NCI-H2196 treated with DMSO at 0.1 percent for 48 hours (cell line): Measurements from ENCODE around the gene RGS11.
"Not testable (repeated sequence)": the region's sequence is repeated elsewhere in the genome, so short reads cannot be mapped to it uniquely, and the experiment has no call there.

Experiments used
- DNase-seq: peaks from one replicate; lab custom pipeline; 2025; ENCODE audit not compliant: unreplicated experiment; lab: John Stamatoyannopoulos, UW

The RGS11 gene

DNA sequence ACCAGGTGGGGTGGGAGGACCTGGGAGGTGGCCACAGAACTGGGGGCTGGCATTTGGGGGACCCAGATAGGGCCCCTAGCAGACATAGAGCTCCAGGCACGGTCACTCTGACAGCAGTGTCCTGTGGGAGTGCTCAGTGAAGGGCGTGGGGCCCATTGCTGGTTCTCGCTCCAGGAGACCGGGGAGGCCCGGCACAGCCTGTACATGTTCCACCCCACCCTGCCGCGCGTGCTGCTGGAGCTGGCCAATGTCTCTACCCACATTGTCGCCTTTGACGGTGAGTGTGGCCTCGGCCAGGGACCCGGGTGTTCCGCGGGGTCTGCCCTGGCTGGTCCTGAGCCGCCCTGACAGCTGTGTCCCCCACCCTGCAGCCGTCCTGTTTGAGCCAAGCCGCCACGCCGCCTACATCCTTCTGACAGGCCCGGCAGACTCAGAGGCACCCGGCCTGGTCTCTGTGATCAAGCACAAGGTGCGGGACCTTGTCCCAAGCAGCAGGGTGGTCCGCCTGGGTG, 11.2 kb downstream of the RGS11 start:
- DNase-seq = no peak

DNA sequence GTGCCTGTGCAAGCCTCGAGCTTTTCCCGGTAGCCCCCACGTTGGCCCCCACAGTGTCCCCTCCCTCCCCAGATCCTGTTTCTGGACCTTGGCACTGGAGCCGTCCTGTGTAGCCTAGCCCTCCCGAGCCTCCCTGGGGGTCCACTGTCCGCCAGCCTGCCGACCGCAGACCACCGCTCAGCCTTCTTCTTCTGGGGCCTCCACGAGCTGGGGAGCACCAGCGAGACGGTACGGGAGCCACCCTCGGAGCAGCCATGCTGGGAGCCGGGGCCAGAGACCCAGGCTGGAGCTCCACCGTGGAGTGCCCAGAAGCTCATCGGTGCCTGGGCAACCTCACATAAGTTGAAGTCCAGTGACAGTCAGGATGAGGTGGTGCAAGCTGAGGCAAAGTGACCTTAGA, 11.8 kb downstream of the RGS11 start:
- no peak for DNase-seq

DNA sequence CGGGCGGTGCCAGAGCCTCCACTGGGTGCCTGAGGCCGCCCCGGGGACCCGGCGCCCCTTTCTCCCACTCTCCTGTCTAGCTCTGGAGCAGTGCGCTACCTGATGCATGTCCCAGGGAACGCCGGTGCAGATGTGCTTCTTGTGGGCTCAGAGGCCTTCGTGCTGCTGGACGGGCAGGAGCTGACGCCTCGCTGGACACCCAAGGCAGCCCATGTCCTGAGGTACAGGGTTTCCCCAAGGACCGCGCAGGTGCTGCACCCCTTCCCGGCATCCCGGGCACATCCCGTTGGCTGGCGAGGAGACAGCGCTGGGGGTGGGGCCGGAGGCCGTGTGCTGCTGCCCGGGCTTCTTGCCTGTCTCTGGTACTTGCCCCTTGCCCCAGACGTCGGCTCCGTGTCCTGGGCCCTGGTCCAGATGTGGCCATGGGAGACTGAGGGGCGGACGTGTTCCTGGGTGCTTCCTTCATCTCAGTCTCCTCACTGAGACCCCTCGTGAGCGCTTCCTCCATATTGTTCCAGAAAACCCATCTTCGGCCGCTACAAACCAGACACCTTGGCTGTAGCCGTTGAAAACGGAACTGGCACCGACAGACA, 12.5 kb downstream of the RGS11 start:
- no peak for DNase-seq

DNA sequence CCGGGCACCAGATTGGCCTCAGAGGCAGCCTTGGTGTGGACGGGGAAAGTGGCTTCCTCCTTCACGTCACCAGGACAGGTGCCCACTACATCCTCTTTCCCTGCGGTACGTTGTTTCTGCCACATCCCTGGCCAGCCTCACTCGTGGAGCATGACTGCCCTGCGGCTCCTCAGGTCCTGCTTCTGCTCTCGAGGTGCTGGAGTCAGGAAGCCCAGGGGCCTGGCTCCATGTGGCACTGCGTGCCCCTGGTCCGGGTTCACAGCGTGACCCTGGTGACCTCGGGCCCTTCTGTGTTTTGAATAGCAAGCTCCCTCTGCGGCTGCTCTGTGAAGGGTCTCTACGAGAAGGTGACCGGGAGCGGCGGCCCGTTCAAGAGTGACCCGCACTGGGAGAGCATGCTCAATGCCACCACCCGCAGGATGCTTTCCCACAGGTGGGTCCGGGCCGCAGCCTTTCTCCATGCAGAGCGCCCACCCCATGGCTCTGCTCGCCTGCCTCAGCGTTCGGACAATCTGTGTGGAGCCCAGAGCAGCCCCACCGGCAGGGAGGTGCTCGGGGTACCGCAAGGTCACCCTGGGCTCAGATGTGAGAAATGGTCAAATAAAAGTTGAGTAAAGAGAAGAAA, 13.5 kb downstream of the RGS11 start:
- DNase-seq = no peak

DNA sequence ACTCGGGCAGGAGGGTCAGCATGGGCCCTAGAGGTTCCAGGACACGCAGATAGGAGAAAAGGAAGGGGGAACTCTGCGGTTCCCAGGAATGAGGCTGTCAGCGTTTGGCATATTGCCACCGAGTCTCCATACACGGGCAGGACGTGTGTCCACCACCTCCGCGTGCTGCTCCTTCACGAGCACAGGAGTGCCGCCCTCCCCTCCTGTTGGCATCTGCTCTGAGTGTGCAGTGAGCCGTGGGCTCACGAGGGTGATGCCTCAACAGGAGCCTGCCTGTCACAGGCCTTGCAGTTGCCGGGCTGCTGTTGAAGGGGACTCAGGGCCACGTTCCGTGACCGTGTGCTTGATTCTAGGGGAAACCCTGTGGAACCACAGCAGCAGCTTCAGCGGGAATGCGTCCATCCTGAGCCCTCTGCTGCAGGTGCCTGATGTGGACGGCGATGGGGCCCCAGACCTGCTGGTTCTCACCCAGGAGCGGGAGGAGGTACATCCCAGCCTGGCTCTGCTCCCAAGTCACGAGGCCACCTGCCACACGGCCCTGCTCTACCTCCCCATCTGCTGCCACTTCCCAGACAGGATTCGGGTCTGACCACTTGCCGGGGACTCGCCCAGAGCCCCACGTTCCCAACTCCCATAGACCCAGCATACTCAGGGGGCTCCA, 14.6 kb downstream of the RGS11 start:
- no peak for DNase-seq

DNA sequence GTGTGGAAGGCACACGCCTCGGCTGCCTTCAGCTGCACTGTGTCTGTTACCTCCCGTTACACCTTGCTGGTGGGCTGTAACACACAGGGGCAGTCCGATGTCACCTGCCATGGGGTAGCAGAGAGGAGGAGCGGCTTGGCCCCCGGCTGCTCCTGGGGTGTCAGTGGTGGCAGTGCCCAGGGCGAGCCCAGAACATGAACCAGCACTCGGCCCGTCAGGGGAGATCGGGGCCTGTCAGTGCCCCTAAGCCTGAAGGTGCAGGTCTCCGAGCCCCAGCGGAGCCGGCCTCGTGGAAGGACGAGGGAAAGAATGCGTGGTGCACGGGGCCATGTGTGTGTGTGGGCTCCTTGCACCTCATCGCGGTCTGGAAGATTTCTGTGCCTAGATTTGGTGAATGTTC, 15.4 kb downstream of the RGS11 start:
- DNase-seq = no peak

DNA sequence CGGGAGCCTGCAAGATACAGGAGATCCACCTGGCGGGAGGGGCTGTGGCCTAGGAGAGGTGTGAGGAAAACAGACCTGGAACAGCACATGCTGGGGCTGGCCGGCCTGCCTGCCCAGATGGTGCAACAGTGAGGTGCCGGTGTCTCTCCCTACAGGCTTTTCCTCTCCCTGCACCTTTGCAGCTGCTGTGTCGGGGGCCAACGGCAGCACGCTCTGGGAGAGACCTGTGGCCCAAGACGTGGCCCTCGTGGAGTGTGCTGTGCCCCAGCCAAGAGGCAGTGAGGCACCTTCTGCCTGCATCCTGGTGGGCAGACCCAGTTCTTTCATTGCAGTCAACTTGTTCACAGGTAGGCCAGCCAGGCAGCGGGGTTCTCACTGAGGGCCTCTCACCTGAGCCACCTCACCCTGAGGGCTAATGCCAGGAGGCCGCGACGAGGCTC, 15.9 kb downstream of the RGS11 start:
- DNase-seq = no peak

DNA sequence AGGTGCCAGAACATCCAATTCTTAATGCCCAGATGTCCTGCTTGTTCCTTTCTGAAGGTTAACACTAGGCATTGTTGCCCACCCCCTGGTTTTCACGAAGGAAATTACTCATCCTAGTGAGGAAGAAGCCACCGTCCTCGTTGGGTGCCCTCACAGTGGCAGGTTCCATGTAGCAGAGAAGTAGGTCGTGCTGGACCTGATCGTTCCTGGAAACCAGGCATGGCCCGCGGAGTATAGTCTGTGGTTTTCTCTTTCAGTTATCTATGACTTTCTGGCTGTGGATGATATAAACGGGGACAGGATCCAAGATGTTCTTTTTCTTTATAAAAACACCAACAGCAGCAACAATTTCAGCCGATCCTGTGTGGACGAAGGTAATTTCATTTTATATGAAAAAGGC, 16.5 kb downstream of the RGS11 start:
- no peak for DNase-seq

DNA sequence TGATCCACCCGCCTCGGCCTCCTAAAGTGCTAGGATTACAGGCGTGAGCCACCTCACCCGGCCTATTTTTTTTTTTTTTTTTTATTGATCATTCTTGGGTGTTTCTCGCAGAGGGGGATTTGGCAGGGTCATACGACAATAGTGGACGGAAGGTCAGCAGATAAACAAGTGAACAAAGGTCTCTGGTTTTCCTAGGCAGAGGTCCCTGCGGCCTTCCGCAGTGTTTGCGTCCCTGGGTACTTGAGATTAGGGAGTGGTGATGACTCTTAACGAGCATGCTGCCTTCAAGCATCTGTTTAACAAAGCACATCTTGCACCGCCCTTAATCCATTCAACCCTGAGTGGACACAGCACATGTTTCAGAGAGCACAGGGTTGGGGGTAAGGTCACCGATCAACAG, 17.7 kb downstream of the RGS11 start:
- not testable (repeated sequence) for DNase-seq

DNA sequence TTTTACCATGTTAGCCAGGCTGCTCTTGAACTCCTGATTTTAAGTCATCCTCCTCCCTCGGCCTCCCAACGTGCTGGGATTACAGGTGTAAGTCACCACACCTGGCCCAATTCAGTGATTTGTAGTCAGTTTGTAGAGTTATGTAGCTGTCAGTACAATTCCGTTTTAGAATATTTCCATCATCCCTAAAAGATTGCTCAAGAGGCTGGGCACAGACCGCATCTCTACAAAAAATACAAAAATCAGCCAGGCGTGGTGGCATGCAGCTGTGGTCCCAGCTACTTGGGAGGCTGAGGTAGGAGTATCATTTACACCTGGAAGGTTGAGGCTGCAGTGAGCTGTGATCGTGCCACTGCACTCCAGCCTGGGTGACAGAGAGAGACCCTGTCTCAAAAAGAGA, 20.6 kb downstream of the RGS11 start:
- no peak for DNase-seq

DNA sequence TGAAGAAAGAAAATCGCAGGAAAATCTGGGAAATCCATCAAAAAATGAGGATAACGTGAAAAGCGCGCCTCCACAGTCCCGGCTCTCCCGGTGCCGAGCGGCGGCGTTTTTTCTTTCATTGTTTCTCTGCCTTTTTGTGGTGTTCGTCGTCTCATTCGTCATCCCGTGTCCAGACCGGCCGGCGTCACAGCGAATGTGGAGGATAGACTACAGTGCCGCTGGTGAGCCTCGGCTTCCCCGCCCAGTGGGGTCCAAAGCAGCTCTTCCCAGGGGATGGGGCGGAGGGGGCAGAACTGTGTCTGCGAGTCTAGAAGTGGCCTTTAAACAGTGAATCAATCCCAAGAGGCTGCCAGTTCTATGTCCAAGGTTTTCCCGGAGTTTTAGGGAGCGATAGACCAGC, 21.3 kb downstream of the RGS11 start:
- no peak for DNase-seq

DNA sequence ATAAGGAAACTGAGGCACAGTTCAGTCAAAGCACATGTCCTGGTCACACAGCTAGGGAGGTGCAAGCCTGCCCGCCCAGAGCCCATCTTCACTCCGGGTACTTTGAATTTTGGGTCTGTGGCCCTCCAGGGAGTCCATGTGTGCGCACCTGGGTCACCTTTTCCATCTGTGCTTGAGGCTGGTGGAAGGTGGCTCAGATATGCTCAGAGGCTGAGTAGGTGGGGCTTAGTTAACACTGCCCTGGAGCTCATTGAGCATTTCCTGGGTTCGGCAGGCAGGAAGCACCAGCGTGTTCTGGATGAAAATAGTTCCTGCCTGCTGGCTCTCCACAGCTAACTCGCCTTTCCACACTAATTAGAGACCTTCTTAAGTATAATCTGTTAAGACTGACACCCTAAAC, 21.9 kb downstream of the RGS11 start:
- DNase-seq = no peak

DNA sequence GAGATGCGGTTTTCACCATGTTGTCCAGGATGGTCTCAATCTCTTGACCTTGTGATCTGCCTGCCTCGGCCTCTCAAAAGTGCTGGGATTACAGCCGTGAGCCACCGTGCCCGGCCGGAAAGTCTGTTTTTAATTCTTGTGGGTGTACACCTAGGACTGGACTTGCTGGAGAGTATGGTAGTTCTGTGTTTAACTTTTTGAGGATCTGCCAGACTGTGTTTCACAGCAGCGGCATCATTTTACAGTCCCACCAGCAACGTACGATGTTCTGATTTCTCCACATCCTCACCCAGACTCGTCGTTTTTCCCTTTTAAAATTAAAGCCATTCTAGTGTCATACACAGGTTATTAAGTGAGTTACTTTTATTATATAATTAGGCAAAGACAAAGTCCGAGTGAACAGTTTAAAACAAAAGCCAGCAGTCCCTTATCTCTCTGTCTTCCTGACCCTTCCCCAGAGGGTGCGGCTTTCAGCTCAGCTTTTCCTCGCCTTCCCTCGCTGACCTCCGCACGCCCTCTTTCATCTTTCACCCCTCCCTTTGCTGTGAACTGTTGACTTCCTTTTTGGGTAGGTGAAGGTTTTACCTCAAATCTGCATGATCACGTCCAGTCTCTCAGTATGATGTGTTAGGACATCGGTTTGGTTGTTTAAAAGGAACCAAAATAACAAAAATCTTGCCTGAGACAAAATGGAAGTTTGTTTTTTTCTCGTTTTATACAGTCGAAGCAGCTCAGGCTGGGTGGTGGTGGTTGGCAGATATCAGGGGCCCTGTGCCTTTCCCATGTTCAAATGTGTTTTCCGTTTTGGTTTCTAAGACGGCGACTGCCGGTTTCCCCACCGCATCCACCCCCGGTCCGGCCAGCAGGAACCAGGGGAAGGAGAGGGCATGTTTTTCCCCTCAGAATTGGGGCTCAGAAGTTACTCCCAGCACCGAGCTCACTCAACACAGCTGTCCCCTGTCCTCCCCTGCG, 23.1 kb downstream of the RGS11 start:
- DNase-seq = no peak

DNA sequence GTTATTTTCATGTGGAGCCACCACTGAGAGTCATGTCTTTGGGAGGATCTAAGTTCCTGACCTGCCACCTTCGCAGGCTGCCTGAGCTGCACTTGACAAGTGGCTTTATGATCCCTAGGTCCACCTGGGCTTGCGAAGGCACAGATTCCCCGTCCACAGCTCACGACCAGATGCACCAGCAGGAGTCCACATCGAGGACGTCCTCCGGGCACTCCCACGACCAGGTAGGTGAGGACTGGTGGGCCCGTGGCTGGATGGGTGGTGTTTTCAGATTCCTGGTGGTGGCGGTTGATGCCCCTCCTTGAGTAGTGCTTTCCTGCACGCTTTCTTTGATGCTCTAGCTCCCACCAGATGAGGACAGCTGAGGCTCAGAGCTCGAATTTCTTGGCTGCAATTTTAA, 26.3 kb downstream of the RGS11 start:
- no peak for DNase-seq

DNA sequence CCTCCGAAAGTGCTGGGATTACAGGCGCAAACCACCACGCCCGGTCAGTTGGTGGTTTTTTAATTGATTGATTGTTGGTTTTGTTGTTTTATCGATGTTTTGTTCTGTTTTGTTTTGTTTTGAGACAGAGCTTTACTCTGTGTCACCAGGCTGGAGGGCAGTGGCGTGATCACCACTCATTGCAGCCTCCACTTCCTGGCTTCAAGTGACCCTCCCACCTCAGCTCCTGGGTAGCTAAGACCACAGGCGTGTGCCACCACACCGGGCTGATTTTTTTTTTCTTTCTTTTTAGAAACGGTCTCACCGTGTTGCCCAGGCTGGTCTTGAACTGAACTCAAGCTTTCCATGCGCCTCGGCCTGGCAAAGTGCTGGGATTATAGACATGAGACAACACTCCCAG, 28.7 kb downstream of the RGS11 start:
- no peak for DNase-seq

DNA sequence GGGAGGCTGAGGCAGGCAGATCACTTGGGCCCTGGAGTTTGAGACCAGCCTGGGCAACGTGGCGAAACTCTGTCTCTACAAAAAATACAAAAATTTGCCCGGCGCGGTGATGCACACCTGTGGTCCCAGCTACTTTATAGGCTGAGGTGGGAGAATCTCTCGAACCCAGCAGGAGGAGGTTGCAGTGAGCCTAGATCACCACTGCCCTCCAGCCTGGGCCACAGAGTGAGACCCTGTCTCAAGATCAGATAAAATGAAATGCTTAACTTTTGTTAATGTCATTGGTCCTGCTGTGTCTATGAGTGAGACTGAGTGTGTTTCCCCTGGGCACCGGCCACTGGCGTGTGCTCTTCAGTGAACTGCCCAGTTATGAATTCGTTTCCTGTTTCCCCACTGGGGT, 30.6 kb downstream of the RGS11 start:
- DNase-seq = no peak

DNA sequence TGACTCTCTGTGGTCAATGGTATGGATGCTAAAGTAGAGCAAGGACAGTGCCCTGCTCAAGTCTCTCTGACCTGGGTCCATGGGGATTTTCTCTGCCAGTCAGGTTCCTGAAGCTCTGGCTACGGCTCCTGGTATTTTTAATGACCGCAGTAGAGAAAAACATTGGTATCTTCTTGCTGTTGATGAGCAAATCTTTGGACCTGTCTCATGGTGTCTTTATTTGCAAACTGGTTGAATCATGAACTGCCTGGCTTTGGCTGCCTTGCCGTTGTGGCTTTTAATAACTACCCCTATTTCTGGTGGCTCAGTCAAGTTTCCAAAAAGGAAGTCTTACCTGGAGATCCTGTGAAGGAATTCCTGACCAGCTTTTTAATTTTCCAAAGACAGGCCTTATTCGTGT, 32.4 kb downstream of the RGS11 start:
- no peak for DNase-seq

DNA sequence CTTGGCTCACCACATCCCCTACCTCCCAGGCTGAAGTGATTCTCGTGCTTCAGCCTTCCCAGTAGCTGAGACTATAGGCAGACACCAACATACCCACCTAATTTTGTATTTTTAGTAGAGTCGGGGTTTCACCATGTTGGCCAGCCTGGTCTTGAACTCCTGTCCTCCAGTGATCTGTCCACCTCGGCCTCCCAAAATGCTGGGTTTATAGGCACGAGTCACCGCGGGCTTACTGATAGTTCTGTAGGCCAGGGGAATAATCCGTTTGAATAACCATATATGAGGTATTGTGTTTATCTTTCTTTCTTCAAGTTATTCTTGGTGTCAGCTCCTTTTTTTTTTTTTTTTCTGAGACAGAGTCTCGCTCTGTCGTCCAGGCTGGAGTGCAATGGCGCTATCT, 33.5 kb downstream of the RGS11 start:
- no peak for DNase-seq

DNA sequence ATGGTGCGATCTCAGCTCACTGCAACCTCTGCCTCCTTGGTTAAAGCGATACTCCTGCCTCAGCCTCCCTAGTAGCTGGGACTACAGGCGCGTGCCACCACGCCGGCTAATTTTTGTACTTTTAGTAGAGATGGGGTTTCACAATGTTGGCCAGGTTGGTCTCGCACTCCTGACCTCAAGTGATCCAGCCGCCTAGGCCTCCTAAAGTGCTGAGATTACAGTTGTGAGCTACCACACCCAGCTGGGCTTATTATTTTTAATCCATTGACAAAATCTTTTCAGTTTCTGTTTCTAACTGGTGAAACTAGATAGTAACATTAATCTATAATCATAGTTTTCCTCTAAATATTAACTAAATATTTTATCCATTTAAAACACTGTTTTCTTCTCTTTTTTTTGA, 35.2 kb downstream of the RGS11 start:
- DNase-seq = no peak

DNA sequence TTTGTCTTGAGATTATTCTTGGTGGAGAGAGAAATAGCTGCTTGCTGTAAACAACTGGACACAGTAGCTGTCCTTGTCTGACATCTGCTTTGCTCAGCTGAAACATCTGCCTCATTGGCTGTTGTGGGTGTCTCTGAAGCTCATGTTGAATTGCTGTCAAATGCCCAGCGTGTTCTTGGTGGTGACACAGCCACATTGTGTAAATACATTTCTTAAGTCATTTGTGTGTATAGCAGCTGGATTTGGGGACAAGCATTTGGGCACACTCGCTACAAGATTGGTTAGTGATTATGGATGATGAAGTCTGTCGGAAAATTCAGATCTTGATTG, 35.8 kb downstream of the RGS11 start:
- DNase-seq = no peak

DNA sequence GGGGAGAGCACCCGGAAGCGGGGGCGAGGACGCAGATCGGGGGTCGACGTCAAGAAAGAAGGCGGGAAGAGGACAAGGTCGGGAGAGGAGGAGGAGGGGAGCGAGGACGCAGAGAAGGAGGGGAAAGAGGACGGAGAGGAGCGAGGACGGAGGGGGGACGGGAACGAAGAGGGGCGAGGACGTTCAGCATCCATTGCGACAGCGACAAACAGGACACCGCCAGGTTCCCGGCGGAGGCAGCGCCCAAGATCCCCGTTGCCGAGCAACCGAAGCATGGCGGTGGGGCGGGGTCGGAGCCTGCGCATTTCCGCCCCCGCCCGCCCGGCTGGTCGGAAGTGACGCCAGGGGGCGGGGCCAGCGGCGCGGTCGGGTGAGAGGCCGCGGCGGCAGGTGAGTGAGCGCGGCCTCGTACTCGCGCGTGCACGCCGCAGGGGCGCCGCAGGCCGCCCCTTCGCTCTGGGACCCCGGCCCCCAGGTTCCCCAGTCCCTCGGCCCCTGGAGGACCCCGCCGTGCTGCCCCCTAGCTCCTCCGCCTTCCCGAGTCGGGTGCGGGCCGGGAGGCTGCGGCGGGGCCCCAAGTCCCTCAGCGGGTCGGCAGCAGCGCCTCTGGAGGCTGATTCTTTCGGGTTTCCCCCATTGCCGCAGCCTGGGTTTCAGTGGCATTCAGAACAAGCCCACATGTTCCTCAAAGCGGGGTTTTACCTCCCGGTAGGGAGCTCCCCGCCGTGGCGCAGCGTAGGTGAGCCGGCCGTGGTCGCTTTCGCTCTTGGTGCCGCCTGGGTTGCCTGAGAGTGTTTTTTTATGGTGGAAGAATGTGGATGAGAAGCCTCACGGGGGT, 41.1 kb downstream of the RGS11 start, which contains the start of gene FAM234A:
Gene FAM234A (plus strand): TSS at position 354 of the 838 bp plus-strand sequence. CDS start 19,593 bp downstream, outside the sequence.
- peak; percentile 88 for DNase-seq
